AG09309 (cell line): Measurements from ENCODE around the gene HSPA12A.

ENCODE experiments used
- DNase-seq: peaks from one replicate; pipeline ENCODE4 v3.0.0-alpha.2; 2010; ENCODE audit warnings: low read depth
- H3K4me3 ChIP-seq: 2 replicates; pipeline ENCODE4 v1.5.1; 2011; ENCODE audit warnings: mild to moderate bottlenecking, low read depth, low read length, moderate library complexity; ENCODE audit not compliant: control insufficient read depth
- TF ChIP-seq, protein P1 (sequence below): IDR thresholded peaks from 2 replicates; pipeline ENCODE4 v1.5.1; 2011; ENCODE audit warnings: mild to moderate bottlenecking, low read depth, low read length, inconsistent platforms; ENCODE audit not compliant: insufficient read depth, control insufficient read depth; ENCODE audit errors: missing control alignments

Gene HSPA12A

GRCh38 chr10:116706281-116706680 lies 36.1 kb downstream of the HSPA12A start:
- TF ChIP-seq, protein P1, sequence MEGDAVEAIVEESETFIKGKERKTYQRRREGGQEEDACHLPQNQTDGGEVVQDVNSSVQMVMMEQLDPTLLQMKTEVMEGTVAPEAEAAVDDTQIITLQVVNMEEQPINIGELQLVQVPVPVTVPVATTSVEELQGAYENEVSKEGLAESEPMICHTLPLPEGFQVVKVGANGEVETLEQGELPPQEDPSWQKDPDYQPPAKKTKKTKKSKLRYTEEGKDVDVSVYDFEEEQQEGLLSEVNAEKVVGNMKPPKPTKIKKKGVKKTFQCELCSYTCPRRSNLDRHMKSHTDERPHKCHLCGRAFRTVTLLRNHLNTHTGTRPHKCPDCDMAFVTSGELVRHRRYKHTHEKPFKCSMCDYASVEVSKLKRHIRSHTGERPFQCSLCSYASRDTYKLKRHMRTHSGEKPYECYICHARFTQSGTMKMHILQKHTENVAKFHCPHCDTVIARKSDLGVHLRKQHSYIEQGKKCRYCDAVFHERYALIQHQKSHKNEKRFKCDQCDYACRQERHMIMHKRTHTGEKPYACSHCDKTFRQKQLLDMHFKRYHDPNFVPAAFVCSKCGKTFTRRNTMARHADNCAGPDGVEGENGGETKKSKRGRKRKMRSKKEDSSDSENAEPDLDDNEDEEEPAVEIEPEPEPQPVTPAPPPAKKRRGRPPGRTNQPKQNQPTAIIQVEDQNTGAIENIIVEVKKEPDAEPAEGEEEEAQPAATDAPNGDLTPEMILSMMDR, result no peak

GRCh38 chr10:116705498-116705897 lies 36.9 kb downstream of the HSPA12A start:
- no peak for DNase-seq
- no peak overlapping the region for H3K4me3 ChIP-seq
- TF ChIP-seq, protein P1, result no peak

More at GRCh38 chr10:116706281-116706680, 36.1 kb downstream of the HSPA12A start:
- H3K4me3 ChIP-seq, result no peak overlapping the region
- no peak for DNase-seq

DNA sequence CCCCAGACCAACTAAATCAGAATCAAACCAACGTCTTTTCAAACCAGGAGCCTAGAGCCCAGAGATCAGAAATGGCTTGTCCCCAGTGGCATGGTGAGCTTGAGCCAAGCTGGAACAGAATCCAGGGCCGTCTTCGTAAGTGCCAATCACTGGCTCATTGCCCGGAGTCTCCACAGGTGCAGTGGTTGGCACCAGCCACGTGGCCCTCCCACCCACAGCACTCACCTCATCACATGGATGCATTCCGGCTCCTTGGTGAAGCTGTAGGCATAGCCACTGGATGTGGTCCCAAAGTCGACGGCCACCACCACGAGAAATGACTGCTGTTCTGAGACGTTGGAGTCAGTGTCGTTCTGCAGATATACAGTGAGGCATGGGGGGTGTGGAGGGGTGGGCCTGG lies 37.4 kb downstream of the HSPA12A start:
- TF ChIP-seq, protein P1, result no peak
- no peak overlapping the region for H3K4me3 ChIP-seq
- DNase-seq, result no peak

DNA sequence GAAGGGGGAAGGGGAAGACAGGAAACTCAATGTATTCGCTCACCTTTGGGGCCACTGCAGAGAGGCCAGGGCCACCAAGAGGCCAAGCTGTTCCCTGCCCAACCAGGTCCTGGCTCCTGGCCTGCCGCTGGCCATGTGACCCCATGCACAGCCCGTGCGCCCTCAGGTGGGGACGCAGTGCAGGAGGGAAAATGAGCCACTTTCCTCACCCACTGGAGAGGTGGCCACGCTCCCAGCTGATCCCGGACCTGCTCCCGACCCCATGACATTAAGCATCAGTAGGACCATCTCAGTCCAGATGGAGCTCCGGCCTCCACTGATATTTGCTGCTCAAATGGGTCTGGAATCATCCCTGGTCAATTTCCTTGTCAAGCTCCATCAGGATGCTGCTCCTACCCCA lies 40.2 kb downstream of the HSPA12A start:
- no peak for DNase-seq
- TF ChIP-seq, protein P1, result no peak
- no peak overlapping the region for H3K4me3 ChIP-seq

DNA sequence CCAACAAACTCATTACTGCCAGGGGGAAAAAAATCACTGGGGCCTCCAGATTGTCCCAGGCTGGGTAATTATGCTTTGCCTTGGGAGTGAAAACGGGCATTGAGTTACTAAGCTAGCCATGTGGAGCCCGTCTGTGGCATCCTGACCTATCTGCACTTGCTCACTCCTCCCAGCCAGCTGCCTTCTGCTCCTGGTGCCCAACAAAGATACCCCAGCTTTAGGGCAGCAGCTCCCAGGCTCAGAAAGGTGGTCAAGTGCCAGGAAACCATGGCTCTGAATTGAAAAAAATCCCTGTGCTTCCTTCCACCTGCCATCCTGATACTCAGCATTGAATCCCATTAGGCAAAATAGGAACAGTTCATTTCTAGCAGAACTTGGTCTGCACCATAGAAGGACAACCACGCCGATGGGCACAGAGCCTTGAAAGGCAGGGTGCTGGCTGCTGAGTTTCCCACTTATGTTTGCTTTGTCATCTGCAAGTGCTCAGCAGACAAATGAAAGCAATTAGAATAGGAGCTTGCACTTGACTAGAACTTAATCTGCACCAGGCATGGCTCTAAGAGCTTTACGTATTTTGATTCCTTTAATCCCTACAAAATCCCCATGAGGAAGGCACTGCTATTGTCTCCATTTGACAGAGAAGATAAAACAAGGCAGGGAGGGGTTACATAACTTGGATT lies 42.8 kb downstream of the HSPA12A start:
- DNase-seq, result no peak
- H3K4me3 ChIP-seq, result no peak overlapping the region
- TF ChIP-seq, protein P1, result no peak

DNA sequence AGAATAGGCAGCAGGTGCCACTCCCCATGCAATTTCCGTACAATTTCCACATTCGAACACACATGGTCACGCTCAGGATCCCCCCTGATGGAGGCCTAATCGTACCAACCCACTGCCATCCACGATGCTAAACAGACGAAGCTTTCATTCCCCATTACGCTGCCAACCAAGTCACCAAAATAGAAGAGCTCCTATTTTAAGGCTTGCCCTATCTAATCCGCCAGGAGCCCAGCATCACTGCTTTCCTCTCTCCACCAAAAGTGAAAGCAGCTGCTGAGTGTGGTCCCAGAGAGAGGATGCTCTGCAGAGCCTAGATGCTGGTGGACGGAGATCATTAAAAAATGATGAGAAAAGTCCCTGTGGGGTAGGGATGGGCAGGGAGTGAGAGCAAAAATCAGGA lies 43.3 kb downstream of the HSPA12A start:
- DNase-seq, result no peak
- TF ChIP-seq, protein P1, result no peak
- no peak overlapping the region for H3K4me3 ChIP-seq
